Astrocyte (in vitro differentiated cells and primary cell): Measurements from ENCODE around the gene MICAL1. TPM values are rescaled to one million over a fixed set of nuclear protein-coding genes. Genes with fewer than 3 reads are reported as not detected.

Experiments
- DNase-seq: peaks from one replicate; pipeline ENCODE4 v3.0.0-alpha.2; 2010; ENCODE audit warnings: low read depth
- FAIRE-seq: peaks from 2 replicates; lab custom pipeline; 2011; peaks lifted over from hg19 to GRCh38; lab: Jason Lieb, UNC
- H2AFZ ChIP-seq: 2 replicates; pipeline ENCODE4 v1.6.0; 2012; ENCODE audit warnings: low read depth, low read length, inconsistent platforms
- H3K27ac ChIP-seq: 2 replicates; pipeline ENCODE4 v1.5.1; 2011; ENCODE audit warnings: low read depth, low read length, inconsistent platforms
- H3K27me3 ChIP-seq: 2 replicates; pipeline ENCODE4 v1.6.0; 2011; ENCODE audit warnings: low read length, inconsistent platforms; ENCODE audit not compliant: insufficient read depth
- H3K36me3 ChIP-seq: 2 replicates; pipeline ENCODE4 v1.5.1; 2011; ENCODE audit warnings: low read length, inconsistent platforms; ENCODE audit not compliant: insufficient read depth
- H3K4me1 ChIP-seq: 2 replicates; pipeline ENCODE4 v1.5.1; 2011; ENCODE audit warnings: low read length, inconsistent platforms; ENCODE audit not compliant: insufficient read depth
- H3K4me2 ChIP-seq: 2 replicates; pipeline ENCODE4 v1.6.0; 2012; ENCODE audit warnings: low read length, inconsistent platforms
- H3K4me3 ChIP-seq: 2 replicates; pipeline ENCODE4 v1.5.1; 2011; ENCODE audit warnings: low read depth, mild to moderate bottlenecking, low read length, inconsistent platforms; ENCODE audit not compliant: insufficient read depth
- H3K79me2 ChIP-seq: 2 replicates; pipeline ENCODE4 v1.6.0; 2012; ENCODE audit warnings: mild to moderate bottlenecking, low read length, inconsistent platforms; ENCODE audit not compliant: insufficient read depth
- H3K9ac ChIP-seq: 2 replicates; pipeline ENCODE4 v1.6.0; 2012; ENCODE audit warnings: mild to moderate bottlenecking, low read length, inconsistent platforms
- H3K9me3 ChIP-seq: 2 replicates; pipeline ENCODE4 v1.5.1; 2012; ENCODE audit warnings: low read depth, mild to moderate bottlenecking, low read length, inconsistent platforms; ENCODE audit not compliant: insufficient read depth
- H4K20me1 ChIP-seq: 2 replicates; pipeline ENCODE4 v1.6.0; 2012; ENCODE audit warnings: low read length, inconsistent platforms; ENCODE audit not compliant: insufficient read depth
- H3K27ac Mint-ChIP-seq: one replicate; pipeline ENCODE4 v1.8.0; 2021; ENCODE audit warnings: mild to moderate bottlenecking, mixed read lengths; ENCODE audit not compliant: unreplicated experiment
- H3K27me3 Mint-ChIP-seq: one replicate; pipeline ENCODE4 v1.8.0; 2021; ENCODE audit warnings: low read depth, mixed read lengths; ENCODE audit not compliant: unreplicated experiment
- H3K36me3 Mint-ChIP-seq: one replicate; pipeline ENCODE4 v1.8.0; 2021; ENCODE audit warnings: low read depth, mixed read lengths; ENCODE audit not compliant: unreplicated experiment
- H3K4me1 Mint-ChIP-seq: one replicate; pipeline ENCODE4 v1.8.0; 2021; ENCODE audit warnings: low read depth, mixed read lengths; ENCODE audit not compliant: unreplicated experiment
- H3K4me3 Mint-ChIP-seq: one replicate; pipeline ENCODE4 v1.8.0; 2021; ENCODE audit warnings: mild to moderate bottlenecking, moderate library complexity, mixed read lengths; ENCODE audit not compliant: unreplicated experiment
- H3K9me3 Mint-ChIP-seq: one replicate; pipeline ENCODE4 v1.8.0; 2021; ENCODE audit warnings: mild to moderate bottlenecking, mixed read lengths; ENCODE audit not compliant: unreplicated experiment
- CTCF ChIP-seq: IDR thresholded peaks from 2 replicates; pipeline ENCODE4 v1.5.1; 2011; ENCODE audit warnings: low read depth, mild to moderate bottlenecking, inconsistent platforms, low read length, moderate library complexity; ENCODE audit not compliant: insufficient read depth
- EZH2 ChIP-seq: IDR thresholded peaks from 2 replicates; pipeline ENCODE4 v1.6.1; 2012; ENCODE audit warnings: mild to moderate bottlenecking, low read length, inconsistent platforms; ENCODE audit not compliant: insufficient read depth
- total RNA-seq: library from RNA; stranded (reverse); gene quantifications from 2 replicates; pipeline ENCODE4 v1.2.1, GENCODE V29; 2021

The MICAL1 gene
- total RNA-seq, 1 donor from 2014 or later: 57.2 TPM

DNA sequence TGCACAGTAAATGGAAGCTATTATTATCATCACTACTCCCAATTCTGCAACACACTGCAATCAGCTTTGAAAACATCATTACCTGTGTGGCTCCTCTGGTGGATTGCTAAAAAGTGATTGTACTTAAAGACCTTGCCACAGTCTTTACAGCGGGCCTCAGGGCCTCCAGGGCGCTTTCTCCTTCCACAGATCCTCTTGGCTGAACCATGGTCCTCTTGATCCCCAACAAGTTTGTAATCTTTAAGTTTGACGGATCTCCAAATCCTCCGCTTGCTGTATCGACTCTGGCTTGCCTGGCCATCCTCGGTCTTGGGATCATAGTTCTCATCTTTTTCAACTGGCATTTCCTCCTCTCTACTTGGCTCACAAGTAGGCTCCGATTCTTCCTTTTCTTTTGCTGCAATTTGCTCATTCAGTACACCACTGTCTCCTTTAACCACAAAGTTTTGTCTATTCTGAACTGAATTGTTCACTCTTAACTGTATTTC lies 25.5 kb upstream of the MICAL1 start:
- Histone ChIP-seq H3K9me3 (no peaks in the 10 kb centered on the region), H3K9ac (no peak overlapping the region), H3K27ac (no peak overlapping the region), H3K79me2 (peaks cover 63% of the 10 kb centered on the region), H3K4me1 (peaks cover 12% of the 10 kb centered on the region), H3K4me3 (no peak overlapping the region), H4K20me1 (peaks cover 33% of the 10 kb centered on the region), H3K36me3 (peaks cover 19% of the 10 kb centered on the region), H3K4me2 (peak overlapping the region; percentile 84), H2AFZ (no peak overlapping the region), H3K27me3 (no peaks in the 10 kb centered on the region)
- H3K4me1 Mint-ChIP-seq: peaks cover 18% of the 10 kb centered on the region
- FAIRE-seq (no peak), DNase-seq (no peak)
- H3K27me3 Mint-ChIP-seq: no peaks in the 10 kb centered on the region
- peak overlapping the region; percentile 94 for H3K4me3 Mint-ChIP-seq
- H3K36me3 Mint-ChIP-seq: peaks cover 6% of the 10 kb centered on the region
- H3K9me3 Mint-ChIP-seq: no peaks in the 10 kb centered on the region
- no peak overlapping the region for H3K27ac Mint-ChIP-seq
- no peak for TF ChIP-seq EZH2
- TF ChIP-seq CTCF: no peak

GRCh38 chr6:109478841-109479624 lies 23.5 kb upstream of the MICAL1 start:
- Histone ChIP-seq H3K4me2 (peak overlapping the region; percentile 56), H3K27ac (no peak overlapping the region), H3K9me3 (no peaks in the 10 kb centered on the region), H3K4me1 (peaks cover 12% of the 10 kb centered on the region), H4K20me1 (peaks cover 33% of the 10 kb centered on the region), H3K9ac (no peak overlapping the region), H2AFZ (no peak overlapping the region), H3K4me3 (peak overlapping the region; percentile 23), H3K36me3 (peaks cover 22% of the 10 kb centered on the region), H3K27me3 (no peaks in the 10 kb centered on the region), H3K79me2 (peaks cover 63% of the 10 kb centered on the region)
- TF ChIP-seq CTCF (no peak), EZH2 (no peak)
- no peak for FAIRE-seq
- Mint-ChIP-seq H3K4me3 (peak overlapping the region; percentile 71), H3K36me3 (peaks cover 8% of the 10 kb centered on the region), H3K4me1 (peaks cover 18% of the 10 kb centered on the region), H3K27ac (no peak overlapping the region), H3K27me3 (no peaks in the 10 kb centered on the region), H3K9me3 (no peaks in the 10 kb centered on the region)
- no peak for DNase-seq
